ENCODE results near the gene DGCR6L.
"Not testable (repeated sequence)": the region's sequence is repeated elsewhere in the genome, so short reads cannot be mapped to it uniquely, and the experiment has no call there.

Gene DGCR6L

GRCh38 chr22:20292108-20292507, 27.8 kb downstream of the DGCR6L start:
- DNase-seq (ENCODE audit: low read depth in 4 of 4, low spot score in 1 of 4): no peak

DNA sequence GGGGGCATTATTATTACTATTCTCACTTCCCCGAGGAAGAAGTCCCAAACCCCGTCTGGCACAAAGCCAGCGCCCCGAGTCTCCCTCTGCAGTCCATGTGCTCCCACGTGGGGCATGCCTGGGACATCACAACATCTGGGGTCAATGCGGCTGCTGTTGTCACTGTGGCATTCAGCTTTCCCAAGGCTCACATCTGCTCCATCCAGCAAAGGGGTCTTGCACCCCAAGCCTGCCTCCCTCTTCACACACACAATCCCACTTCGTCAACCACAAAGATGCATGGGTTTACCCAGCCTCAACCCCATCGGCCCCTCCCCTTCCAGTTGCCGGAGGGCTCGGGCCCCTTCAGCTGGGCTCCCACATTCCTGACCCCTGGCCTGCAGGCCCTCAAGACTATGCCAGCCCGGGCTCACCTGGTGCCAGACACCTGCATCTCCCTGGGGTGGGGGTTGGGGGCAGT, 28.2 kb downstream of the DGCR6L start:
- DNase-seq (ENCODE audit: low read depth in 4 of 4, low spot score in 1 of 4): no peak

DNA sequence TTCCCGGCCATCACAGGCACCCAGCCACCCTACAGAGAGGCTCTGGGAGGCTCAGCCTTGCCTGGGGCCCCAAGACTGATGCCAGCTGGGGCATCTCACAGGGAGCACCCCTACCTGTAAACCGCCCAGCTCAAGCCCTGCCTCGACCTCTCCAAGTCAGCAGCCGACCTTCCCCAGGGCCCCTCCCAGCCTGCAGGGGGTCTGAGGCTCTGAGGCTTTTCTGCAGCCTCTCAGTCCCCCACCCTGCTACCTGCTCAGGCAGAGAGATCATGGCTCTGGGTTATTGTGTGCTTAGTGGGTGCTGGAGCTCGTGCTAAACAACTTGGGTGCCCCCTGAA, 28.6 kb downstream of the DGCR6L start:
- DNase-seq (ENCODE audit: low read depth in 4 of 4, low spot score in 1 of 4): no peak

DNA sequence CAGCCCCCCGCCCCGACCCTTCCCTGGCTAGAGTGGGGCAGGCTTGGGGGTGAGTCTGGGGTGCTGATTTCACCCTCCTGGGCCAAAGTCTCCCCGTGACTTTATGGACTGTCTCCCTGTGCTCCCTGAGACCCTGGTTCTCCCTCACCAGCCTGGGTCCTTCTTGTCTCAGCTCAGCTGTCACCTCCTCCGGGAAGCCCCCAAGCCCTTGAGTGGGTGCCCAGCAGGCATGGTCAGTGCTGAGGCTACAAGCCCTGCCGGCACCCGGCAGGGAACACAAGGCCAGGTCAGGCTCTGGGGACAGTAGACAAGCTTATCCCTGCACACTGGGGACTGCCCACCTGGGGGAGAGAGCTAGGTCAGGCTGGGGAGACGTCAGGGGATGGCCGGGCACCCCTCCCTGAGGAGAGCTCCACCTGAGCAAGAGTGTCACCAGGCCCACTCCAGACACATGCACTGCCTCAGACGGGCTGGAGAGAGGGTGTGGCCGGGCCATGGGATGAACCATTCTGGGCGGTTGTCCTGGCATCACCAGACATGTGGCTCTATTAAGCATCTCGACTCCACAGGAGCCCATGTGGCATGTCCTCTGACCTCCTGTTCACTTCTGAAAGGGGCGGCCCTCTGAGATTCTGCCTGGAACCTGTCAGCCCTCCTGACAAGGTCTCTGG, 29.1 kb downstream of the DGCR6L start:
- no peak for DNase-seq (ENCODE audit: low read depth in 4 of 4, low spot score in 1 of 4)

DNA sequence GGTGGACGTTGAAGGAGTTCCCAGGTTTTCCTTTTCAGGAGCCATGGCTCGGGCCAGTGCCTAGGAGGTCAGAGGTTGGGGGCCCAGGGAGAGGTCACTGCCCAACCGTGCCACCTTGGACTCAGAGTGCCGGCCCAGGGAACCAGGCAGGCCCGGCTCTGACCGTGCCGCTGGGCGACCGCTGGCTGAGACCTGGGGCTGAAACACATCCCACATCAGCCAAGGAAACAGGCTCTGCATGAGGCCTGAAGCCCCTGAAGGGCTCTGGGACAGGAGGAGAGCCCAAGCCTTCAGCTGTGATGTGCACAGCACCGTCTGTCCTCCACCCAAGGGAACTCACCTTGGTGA, 29.8 kb downstream of the DGCR6L start:
- no peak for DNase-seq (ENCODE audit: low read depth in 4 of 4, low spot score in 1 of 4)

GRCh38 chr22:20289182-20290044, 30.4 kb downstream of the DGCR6L start:
- DNase-seq (ENCODE audit: low read depth in 4 of 4, low spot score in 1 of 4): not testable (repeated sequence)

GRCh38 chr22:20286784-20287423, 33.0 kb downstream of the DGCR6L start:
- DNase-seq (ENCODE audit: low read depth in 4 of 4, low spot score in 1 of 4): not testable (repeated sequence)

DNA sequence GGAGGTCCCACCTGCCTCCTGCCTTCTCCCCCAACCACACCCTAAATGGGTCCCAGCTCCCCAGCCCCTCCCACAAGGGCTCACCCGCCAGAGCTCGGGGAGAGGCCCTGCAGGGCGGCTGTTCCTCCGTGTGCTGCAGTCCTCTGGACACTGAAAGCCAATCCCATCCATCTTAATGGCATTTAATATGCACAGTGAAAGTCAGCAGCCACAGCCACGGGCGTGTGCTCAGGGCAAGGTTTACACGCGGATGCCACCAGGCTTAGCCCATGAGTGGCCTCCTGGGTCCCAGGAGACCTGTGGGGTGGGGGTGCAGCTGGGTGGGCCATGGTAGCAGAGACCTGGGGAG, 33.6 kb downstream of the DGCR6L start:
- not testable (repeated sequence) for DNase-seq (ENCODE audit: low read depth in 4 of 4, low spot score in 1 of 4)

DNA sequence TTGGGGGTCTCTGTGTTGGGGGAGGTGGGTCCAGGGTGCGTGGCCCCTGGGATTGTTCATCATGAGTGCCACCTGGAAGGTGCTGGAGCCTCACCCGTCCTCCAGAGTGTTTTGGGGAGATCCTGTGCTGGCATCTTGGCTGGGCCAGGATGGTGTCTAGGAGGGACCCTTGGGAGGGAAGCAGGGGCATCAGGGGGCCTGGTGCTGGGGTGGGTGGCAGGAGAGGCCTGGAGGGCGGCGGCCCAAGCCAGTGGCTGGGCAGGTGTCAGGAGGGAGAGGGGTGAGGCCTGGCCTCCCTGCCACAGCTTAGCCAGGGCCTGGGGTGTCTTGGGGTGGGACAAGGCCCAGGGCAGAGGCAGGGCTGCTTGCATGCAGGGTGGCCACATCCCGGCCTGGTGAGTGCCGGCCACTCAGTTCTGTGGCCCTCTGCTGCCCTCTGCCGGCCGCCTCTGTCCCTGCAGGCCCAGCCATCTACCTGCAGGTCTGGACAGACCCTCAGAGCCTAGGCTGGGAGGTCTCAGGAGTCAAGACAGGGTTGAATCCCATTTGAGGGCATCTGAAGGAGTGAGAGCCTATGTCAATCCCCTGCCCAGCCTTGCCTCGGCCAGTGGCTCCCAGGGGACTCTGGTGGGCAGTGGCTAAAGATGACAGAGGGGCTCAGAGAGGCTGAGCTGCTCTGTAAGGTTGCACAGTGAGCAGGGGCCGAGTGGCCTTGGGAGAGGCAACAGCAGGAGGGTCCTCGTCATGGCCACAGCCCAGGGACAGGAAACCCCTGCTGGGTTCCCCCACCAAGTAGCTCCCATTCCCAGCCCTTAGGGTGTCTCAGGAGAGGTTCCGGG, 34.2 kb downstream of the DGCR6L start:
- DNase-seq (ENCODE audit: low read depth in 4 of 4, low spot score in 1 of 4): peak; percentile 66 to 71 (median 70)

DNA sequence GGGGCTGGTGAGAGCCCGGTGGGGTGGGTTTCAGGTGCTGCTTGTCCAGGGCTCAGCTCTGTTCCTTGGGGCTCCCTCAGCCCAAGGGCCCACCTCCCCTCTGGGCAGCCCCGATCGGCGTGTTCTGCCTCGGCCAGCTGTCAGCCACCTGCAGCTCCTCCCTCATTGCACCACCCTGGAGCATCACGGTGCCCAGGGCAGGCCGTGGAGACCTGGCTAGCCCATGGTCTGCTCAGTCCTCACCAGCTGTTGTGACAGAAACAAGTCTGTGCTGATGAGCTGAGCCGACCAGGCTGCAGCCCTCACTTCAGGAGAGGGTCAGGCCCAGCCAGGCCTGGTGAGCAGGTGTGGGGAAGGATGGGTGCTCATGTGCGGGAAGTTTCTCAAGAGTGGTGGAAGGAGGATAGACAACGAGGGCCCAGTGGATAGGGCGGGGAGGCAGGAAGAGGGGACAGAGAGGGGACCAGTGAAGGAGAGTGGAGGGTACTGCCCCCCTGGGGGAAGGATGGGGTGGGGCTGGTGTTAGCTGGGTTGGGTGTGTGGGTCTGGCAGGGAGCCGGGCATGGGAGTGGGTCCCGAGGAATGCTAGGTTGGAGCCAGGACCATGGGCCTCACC, 35.3 kb downstream of the DGCR6L start:
- no peak for DNase-seq (ENCODE audit: low read depth in 4 of 4, low spot score in 1 of 4)

- no peak for DNase-seq (ENCODE audit: low read depth in 4 of 4, low spot score in 1 of 4)
Observed at GRCh38 chr22:20283674-20284066, 36.2 kb downstream of the DGCR6L start.

DNA sequence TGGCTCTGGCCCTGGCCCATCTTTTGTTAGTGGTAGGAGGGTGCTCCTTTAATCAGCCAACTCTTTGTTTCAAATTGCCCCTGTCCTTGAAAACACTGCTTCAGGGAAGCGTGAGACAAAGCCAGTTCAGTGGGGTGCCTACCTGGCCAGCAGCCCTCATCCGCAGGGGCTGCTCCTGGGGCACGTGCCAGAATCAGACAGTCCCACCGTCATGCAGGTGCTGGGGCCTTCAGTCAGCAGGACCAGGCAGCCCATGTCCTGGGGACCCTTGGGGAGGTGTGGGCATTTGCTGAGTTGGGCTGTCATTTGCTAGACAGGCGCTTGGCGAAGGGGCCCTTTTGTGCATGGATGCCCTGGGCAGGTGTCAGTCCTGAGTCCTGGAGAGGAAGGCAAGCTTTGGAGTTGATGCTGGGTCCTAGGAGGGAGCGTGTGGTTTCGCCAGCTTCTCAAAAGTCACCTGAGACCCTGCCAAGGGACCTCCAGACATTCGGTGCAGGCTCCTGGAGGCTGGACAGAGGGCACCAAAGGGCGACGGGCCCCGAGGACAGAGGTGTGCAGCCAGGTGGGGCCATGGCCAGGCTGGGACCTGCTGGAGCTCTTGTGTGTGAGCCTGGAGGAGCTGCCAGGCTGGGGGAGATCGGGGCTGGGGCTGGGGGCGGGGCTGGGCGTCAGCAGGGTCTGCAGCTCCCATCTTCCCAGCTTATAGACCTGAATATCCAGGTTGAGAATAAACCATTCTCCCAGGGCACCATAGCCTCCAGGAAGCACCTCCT, 36.8 kb downstream of the DGCR6L start:
- no peak for DNase-seq (ENCODE audit: low read depth in 4 of 4, low spot score in 1 of 4)

- DNase-seq (ENCODE audit: low read depth in 4 of 4, low spot score in 1 of 4): no peak
Observed at GRCh38 chr22:20281891-20282290, 38.0 kb downstream of the DGCR6L start.

GRCh38 chr22:20281473-20281872, 38.4 kb downstream of the DGCR6L start:
- DNase-seq (ENCODE audit: low read depth in 4 of 4, low spot score in 1 of 4): not testable (repeated sequence)

- DNase-seq (ENCODE audit: low read depth in 4 of 4, low spot score in 1 of 4): no peak
Observed at GRCh38 chr22:20280866-20281265, 39.0 kb downstream of the DGCR6L start.

- DNase-seq (ENCODE audit: low read depth in 4 of 4, low spot score in 1 of 4): not testable (repeated sequence)
Observed at GRCh38 chr22:20280163-20280562, 39.7 kb downstream of the DGCR6L start.

GRCh38 chr22:20279662-20280134, 40.2 kb downstream of the DGCR6L start:
- DNase-seq (ENCODE audit: low read depth in 4 of 4, low spot score in 1 of 4): no peak

GRCh38 chr22:20278726-20279490, 41.0 kb downstream of the DGCR6L start:
- DNase-seq (ENCODE audit: low read depth in 4 of 4, low spot score in 1 of 4): not testable (repeated sequence)

GRCh38 chr22:20277936-20278635, 41.8 kb downstream of the DGCR6L start:
- not testable (repeated sequence) for DNase-seq (ENCODE audit: low read depth in 4 of 4, low spot score in 1 of 4)

All from stimulated activated CD4-positive, alpha-beta T cell treated with anti-CD3 and anti-CD28 coated beads, Interleukin-1b, Interleukin-23, amount 100 ng/mL, for 24 hours (primary cell).